Measurements from ENCODE around the gene MYMK.

The MYMK gene

GRCh38 chr9:133520121-133520835, 4.5 kb downstream of the MYMK start:
- no peak for DNase-seq

DNA sequence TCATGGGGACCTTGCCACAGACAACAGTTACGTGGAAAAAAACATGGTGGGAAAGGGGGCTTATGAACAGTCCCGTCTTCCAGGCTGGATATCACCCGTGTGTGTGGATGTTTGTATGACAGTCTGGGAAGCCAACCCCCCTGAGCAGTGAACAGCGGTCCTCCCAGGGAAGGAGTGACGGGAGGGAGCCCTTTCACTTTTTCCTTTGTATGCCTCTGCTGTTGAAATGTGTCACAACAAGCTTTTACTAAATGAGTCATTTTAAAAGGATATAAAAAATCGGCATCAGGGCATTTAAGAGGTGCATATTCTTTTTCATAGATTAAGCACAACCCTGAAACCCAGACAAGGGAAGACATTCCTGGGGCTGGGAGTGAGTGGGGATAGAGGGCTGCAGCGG, 5.1 kb downstream of the MYMK start:
- no peak for DNase-seq

DNA sequence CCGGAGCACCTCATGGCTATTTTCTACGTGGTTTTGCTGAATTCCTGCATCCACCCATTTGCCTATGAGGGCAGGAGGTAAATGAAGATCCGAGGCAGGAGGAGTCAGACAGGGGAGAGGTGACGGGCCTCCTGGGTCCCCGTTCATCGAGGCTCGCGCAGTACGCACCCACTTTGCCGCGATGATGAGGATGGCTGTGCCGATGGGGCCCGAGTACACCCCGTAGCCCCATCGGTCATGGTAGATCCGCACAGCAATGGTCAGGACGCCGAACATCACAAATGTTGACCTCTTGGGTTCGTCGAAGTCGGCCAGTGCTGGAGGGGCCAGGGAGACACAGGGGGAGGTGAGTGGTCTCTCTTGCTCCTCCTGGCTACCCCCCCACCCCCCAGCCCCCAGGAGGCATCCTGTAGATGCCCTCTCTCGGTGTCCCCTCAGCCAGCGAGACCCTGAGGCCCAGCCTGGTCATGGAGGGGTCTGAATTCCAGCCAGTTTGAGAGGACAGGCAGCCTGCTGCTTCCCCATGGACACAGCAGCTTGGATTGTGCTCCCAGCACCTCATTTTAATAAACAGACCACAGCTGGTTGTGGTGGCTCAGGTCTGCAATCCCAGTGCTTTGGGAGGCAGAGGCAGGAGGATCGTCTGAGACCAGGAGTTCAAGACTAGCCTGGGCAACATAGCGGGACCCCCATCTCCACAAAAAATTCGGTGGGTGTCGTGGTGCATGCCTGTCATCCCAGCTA, 5.9 kb downstream of the MYMK start:
- DNase-seq: no peak

DNA sequence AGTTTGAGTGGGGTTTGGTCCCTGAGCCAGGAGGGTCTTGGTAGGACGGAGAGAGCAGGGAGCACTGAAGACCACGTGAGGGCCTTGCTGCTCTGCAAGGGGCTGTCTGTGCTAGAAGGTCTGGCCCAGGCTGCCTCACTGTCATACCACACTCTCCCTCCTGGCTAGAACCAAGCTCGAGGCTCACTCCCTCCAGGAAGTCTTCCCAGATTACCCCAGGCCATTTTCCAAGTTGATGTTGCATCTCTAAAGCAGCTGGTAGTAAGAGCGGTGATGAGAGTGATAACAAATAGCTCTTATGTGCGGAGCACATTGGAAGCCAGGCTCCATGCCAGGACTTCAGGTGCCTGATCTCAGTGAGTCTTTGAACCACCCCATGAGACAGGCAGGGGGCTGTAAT, 6.6 kb downstream of the MYMK start:
- DNase-seq: no peak

- no peak for DNase-seq
Measured at GRCh38 chr9:133517711-133518110, 7.0 kb downstream of the MYMK start.

DNA sequence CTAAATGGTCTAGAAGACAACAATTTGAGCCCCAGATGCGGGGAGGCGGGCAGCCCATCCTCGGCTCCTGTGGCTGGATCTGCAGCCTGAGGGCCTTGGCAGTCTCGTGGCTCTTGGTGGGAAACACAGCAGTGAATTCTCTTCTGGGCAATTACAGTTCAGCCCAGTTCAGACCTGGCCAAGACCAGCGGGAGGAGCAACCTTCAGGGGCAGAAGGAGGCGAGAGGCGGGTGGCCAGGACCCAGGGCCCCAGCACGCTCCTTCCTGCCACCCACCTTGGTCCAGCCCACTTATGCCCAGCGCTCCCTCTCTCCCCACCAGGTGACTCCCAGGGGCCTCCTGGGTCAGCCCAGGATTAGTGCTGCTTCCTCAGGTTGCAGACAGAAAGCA, 7.8 kb downstream of the MYMK start:
- no peak for DNase-seq

- DNase-seq: no peak
Measured at GRCh38 chr9:133516256-133516960, 8.4 kb downstream of the MYMK start.

- DNase-seq: no peak
Measured at GRCh38 chr9:133515615-133516255, 9.0 kb downstream of the MYMK start.

- no peak for DNase-seq
Measured at GRCh38 chr9:133515240-133515610, 9.5 kb downstream of the MYMK start.

GRCh38 chr9:133514460-133515239, 10.1 kb downstream of the MYMK start:
- DNase-seq: peak in 41 of 58 donors; percentile 15 to 78 (median 54)

- DNase-seq: peak in 2 of 58 donors; percentile 22 to 34
Measured at GRCh38 chr9:133513214-133514100, 11.3 kb downstream of the MYMK start.

- no peak for DNase-seq
Measured at GRCh38 chr9:133512253-133513213, 12.2 kb downstream of the MYMK start.

GRCh38 chr9:133511607-133512006, 13.2 kb downstream of the MYMK start:
- DNase-seq: no peak

GRCh38 chr9:133510926-133511505, 13.7 kb downstream of the MYMK start:
- no peak for DNase-seq

DNA sequence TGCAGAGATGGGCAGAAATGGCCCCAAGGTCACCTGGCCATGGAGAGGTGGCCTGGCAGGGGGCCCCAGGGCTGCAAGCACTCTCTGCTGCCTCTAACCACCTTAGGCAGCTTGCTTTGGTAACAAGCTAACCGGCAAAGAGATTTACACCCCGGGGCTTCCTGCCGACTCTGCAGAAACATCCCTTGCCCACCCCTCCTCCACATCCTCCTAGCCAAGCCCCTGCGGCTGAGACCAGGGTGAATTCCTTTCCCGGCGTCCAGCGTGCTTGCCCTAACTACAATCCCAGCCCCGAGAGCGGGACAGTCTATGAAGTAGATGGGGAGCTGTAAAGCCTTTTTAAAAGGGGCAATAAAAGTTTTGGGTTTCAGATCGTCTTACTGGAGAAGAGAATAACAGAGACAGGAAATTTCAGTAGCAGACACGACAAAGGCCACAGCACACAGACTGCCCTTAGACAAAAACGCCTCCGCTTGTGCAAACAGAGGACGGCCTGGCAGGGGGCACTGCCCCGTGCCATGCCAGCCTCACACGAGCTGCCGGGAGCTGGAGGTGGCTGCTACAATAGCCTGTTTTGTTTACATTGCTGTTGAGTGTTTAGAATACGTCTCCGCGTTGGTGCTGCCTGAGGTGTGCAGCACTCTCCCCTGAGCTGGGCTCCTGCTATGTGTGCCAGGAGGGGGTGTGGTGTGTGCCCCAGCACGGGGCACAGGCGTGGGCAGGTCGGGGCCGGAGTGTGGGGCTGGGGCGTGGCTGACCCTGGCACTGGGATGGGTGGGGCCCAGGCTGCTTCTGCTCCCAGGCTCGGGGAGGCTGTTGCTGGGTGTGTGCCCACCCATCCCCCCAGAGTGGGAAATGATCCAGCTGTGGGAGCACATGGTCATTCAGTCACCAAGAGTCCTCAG, 15.3 kb downstream of the MYMK start:
- DNase-seq: peak in 28 of 58 donors; percentile 16 to 77 (median 49)

GRCh38 chr9:133508046-133508445, 16.7 kb downstream of the MYMK start:
- no peak for DNase-seq
